Neuronal stem cell (in vitro differentiated cells): ENCODE data around the gene STK39.

ENCODE experiments used
- DNase-seq: peaks from one replicate; pipeline ENCODE4 v3.0.0-alpha.2; 2013; ENCODE audit warnings: low spot score
- H2AFZ ChIP-seq: one replicate; pipeline ENCODE4 v1.6.1; 2013; ENCODE audit warnings: mild to moderate bottlenecking, low read length, inconsistent platforms
- H2AK5ac ChIP-seq: 2 replicates; pipeline ENCODE4 v1.6.1; 2013; ENCODE audit warnings: low read depth, mild to moderate bottlenecking, inconsistent platforms, low read length, moderate library complexity, mixed read lengths
- H2BK120ac ChIP-seq: 2 replicates; pipeline ENCODE4 v1.6.1; 2013; ENCODE audit warnings: low read depth, mild to moderate bottlenecking, inconsistent platforms, low read length, moderate library complexity, mixed read lengths
- H2BK12ac ChIP-seq: one replicate; pipeline ENCODE4 v1.6.1; 2013; ENCODE audit warnings: low read length, inconsistent platforms
- H2BK15ac ChIP-seq: 2 replicates; pipeline ENCODE4 v1.6.1; 2013; ENCODE audit warnings: mild to moderate bottlenecking, low read length, inconsistent platforms, mixed read lengths
- H2BK5ac ChIP-seq: one replicate; pipeline ENCODE4 v1.6.1; 2013; ENCODE audit warnings: inconsistent platforms, mild to moderate bottlenecking, low read length, moderate library complexity
- H3K14ac ChIP-seq: one replicate; pipeline ENCODE4 v1.6.1; 2013; ENCODE audit warnings: low read length, inconsistent platforms
- H3K18ac ChIP-seq: 2 replicates; pipeline ENCODE4 v1.6.1; 2013; ENCODE audit warnings: low read length, inconsistent platforms
- H3K23ac ChIP-seq: 2 replicates; pipeline ENCODE4 v1.6.1; 2013; ENCODE audit warnings: low read depth, mild to moderate bottlenecking, mixed read lengths, low read length, inconsistent platforms; ENCODE audit not compliant: poor library complexity
- H3K27ac ChIP-seq: replicated peaks from 3 replicates; pipeline ENCODE4 v1.5.1; 2013; ENCODE audit warnings: low read length, inconsistent platforms
- H3K27me3 ChIP-seq, 3 experiments: 2 replicates each; pipeline ENCODE4 v1.6.1; 2013; ENCODE audit warnings: low read length in 3 of 3, mild to moderate bottlenecking in 2 of 3, inconsistent platforms in 1 of 3, low read depth in 1 of 3, mixed read lengths in 1 of 3, moderate library complexity in 1 of 3; ENCODE audit not compliant: control insufficient read depth in 3 of 3, insufficient read depth in 3 of 3
- H3K36me3 ChIP-seq, 2 donors: replicated peaks in 1 of 2; 2 replicates each; pipeline ENCODE4 v1.6.1; 2013; ENCODE audit warnings: low read length in 2 of 2; ENCODE audit not compliant: control insufficient read depth in 2 of 2, insufficient read depth in 2 of 2
- H3K4ac ChIP-seq: 2 replicates; pipeline ENCODE4 v1.6.1; 2013; ENCODE audit warnings: inconsistent platforms, mild to moderate bottlenecking, low read length, moderate library complexity
- H3K4me1 ChIP-seq, 2 donors: 1 replicate in 1 of 2; 2 replicates in 1 of 2; pipeline ENCODE4 v1.6.1; 2013; ENCODE audit warnings: low read length in 2 of 2, low read depth in 1 of 2; ENCODE audit not compliant: control insufficient read depth in 2 of 2, insufficient read depth in 1 of 2
- H3K4me2 ChIP-seq: one replicate; pipeline ENCODE4 v1.6.1; 2013; ENCODE audit warnings: mild to moderate bottlenecking, low read length, inconsistent platforms; ENCODE audit not compliant: insufficient read depth, poor library complexity, severe bottlenecking
- H3K4me3 ChIP-seq, 2 donors: 2 replicates each; pipeline ENCODE4 v1.5.1; 2013; ENCODE audit warnings: low read length in 2 of 2, mild to moderate bottlenecking in 2 of 2, inconsistent platforms in 1 of 2, moderate library complexity in 1 of 2
- H3K79me1 ChIP-seq: one replicate; pipeline ENCODE4 v1.6.1; 2013; ENCODE audit warnings: low read depth, mild to moderate bottlenecking, inconsistent platforms, low read length, moderate library complexity
- H3K9ac ChIP-seq: one replicate; pipeline ENCODE4 v1.6.1; 2013; ENCODE audit warnings: mild to moderate bottlenecking, low read depth, low read length, inconsistent platforms; ENCODE audit not compliant: poor library complexity
- H3K9me3 ChIP-seq, 2 donors: replicated peaks in 1 of 2; 2 replicates each; pipeline versions ENCODE3 to v1.6.1; 2013; ENCODE audit warnings: low read length in 2 of 2, mild to moderate bottlenecking in 2 of 2, inconsistent platforms in 1 of 2, low read depth in 1 of 2, mixed read lengths in 1 of 2, moderate library complexity in 1 of 2; ENCODE audit not compliant: control insufficient read depth in 2 of 2, insufficient read depth in 1 of 2
- H4K8ac ChIP-seq: one replicate; pipeline ENCODE4 v1.6.1; 2013; ENCODE audit warnings: low read depth, mild to moderate bottlenecking, inconsistent platforms, low read length, moderate library complexity
- H4K91ac ChIP-seq: one replicate; pipeline ENCODE4 v1.6.1; 2013; ENCODE audit warnings: low read length, low read depth, mild to moderate bottlenecking, inconsistent platforms; ENCODE audit not compliant: poor library complexity
- WGBS, 2 donors: extraction: QIAGEN DNeasy Blood & Tissue Kit; methylation state at CpG; one replicate each; pipeline ENCODE4 v1.1.7; 2013; ENCODE audit warnings: missing lambda C conversion rate in 2 of 2, mixed read lengths in 1 of 2; ENCODE audit not compliant: insufficient read length in 2 of 2, insufficient replicate concordance in 1 of 2; ENCODE audit errors: extremely low coverage in 2 of 2; 5-methylcytosine and 5-hydroxymethylcytosine counted together

The STK39 gene

GRCh38 chr2:168215813-168216212 is 31.6 kb downstream of the STK39 start:
- H2BK5ac ChIP-seq = no peak overlapping the region
- H3K27ac ChIP-seq = no peak overlapping the region
- no peak overlapping the region for H2AFZ ChIP-seq
- H3K79me1 ChIP-seq = no peaks in the 10 kb centered on the region
- H4K91ac ChIP-seq = no peak overlapping the region
- no peak overlapping the region for H2BK15ac ChIP-seq
- no peak overlapping the region for H2BK12ac ChIP-seq
- no peak overlapping the region for H2AK5ac ChIP-seq
- H3K4me2 ChIP-seq = no peak overlapping the region
- no peak overlapping the region for H3K4me3 ChIP-seq
- DNase-seq = no peak
- no peak overlapping the region for H3K14ac ChIP-seq
- peaks cover 0 to 9% of the 10 kb centered on the region in 2 donors for H3K36me3 ChIP-seq
- H4K8ac ChIP-seq = no peak overlapping the region
- no peak overlapping the region for H3K23ac ChIP-seq
- H3K9me3 ChIP-seq = peaks cover 0 to 5% of the 10 kb centered on the region in 2 donors
- H2BK120ac ChIP-seq = no peak overlapping the region
- no peak overlapping the region for H3K18ac ChIP-seq
- no peak overlapping the region for H3K4ac ChIP-seq
- H3K4me1 ChIP-seq = peaks cover 1 to 5% of the 10 kb centered on the region in 2 donors
- no peaks in the 10 kb centered on the region for H3K27me3 ChIP-seq
- no peak overlapping the region for H3K9ac ChIP-seq
- no CpG with 5 or more reads among the region's 1 CpG for WGBS, 2 donors

GRCh38 chr2:168212866-168213265 is 34.5 kb downstream of the STK39 start:
- DNase-seq = no peak
- H3K18ac ChIP-seq = no peak overlapping the region
- H2BK5ac ChIP-seq = no peak overlapping the region
- H3K23ac ChIP-seq = no peak overlapping the region
- H3K27me3 ChIP-seq = no peaks in the 10 kb centered on the region
- no peak overlapping the region for H2BK120ac ChIP-seq
- H3K4me1 ChIP-seq = no peaks in the 10 kb centered on the region
- no peak overlapping the region for H4K91ac ChIP-seq
- H3K9ac ChIP-seq = no peak overlapping the region
- no CpG with 5 or more reads among the region's 3 CpGs for WGBS, 2 donors
- H4K8ac ChIP-seq = no peak overlapping the region
- H3K79me1 ChIP-seq = no peaks in the 10 kb centered on the region
- H3K36me3 ChIP-seq = peaks cover 0 to 7% of the 10 kb centered on the region in 2 donors
- H3K27ac ChIP-seq = no peak overlapping the region
- no peak overlapping the region for H3K4me3 ChIP-seq
- no peak overlapping the region for H3K4ac ChIP-seq
- H2BK12ac ChIP-seq = no peak overlapping the region
- H2BK15ac ChIP-seq = no peak overlapping the region
- no peak overlapping the region for H2AFZ ChIP-seq
- H3K4me2 ChIP-seq = no peak overlapping the region
- no peak overlapping the region for H2AK5ac ChIP-seq
- no peak overlapping the region for H3K14ac ChIP-seq
- H3K9me3 ChIP-seq = peaks cover 0 to 3% of the 10 kb centered on the region in 2 donors

GRCh38 chr2:168212167-168212566 is 35.2 kb downstream of the STK39 start:
- H3K9ac ChIP-seq = no peak overlapping the region
- no peak overlapping the region for H3K23ac ChIP-seq
- H3K79me1 ChIP-seq = no peaks in the 10 kb centered on the region
- H2BK12ac ChIP-seq = no peak overlapping the region
- no peak overlapping the region for H3K4me3 ChIP-seq
- H2AFZ ChIP-seq = no peak overlapping the region
- H4K91ac ChIP-seq = no peak overlapping the region
- H3K9me3 ChIP-seq = peaks cover 0 to 3% of the 10 kb centered on the region in 2 donors
- no peak overlapping the region for H2BK5ac ChIP-seq
- H3K4me1 ChIP-seq = no peaks in the 10 kb centered on the region
- no peak overlapping the region for H3K4me2 ChIP-seq
- no peak overlapping the region for H2AK5ac ChIP-seq
- H3K18ac ChIP-seq = no peak overlapping the region
- H4K8ac ChIP-seq = no peak overlapping the region
- no peak overlapping the region for H2BK120ac ChIP-seq
- DNase-seq = no peak
- no peak overlapping the region for H3K4ac ChIP-seq
- no peak overlapping the region for H3K27ac ChIP-seq
- peaks cover 0 to 7% of the 10 kb centered on the region in 2 donors for H3K36me3 ChIP-seq
- no peaks in the 10 kb centered on the region for H3K27me3 ChIP-seq
- no peak overlapping the region for H2BK15ac ChIP-seq
- WGBS, 2 donors = no CpG with 5 or more reads among the region's 4 CpGs
- no peak overlapping the region for H3K14ac ChIP-seq

- Histone ChIP-seq H2BK15ac (no peak overlapping the region), H3K18ac (no peak overlapping the region), H2AFZ (no peak overlapping the region), H3K79me1 (no peaks in the 10 kb centered on the region), H3K4ac (no peak overlapping the region), H2BK120ac (no peak overlapping the region), H3K36me3 (peaks cover 0 to 7% of the 10 kb centered on the region in 2 donors), H3K27ac (no peak overlapping the region), H3K23ac (no peak overlapping the region), H4K8ac (no peak overlapping the region), H3K4me2 (no peak overlapping the region), H3K27me3 (no peaks in the 10 kb centered on the region), H2BK5ac (no peak overlapping the region), H3K14ac (no peak overlapping the region), H2AK5ac (no peak overlapping the region), H4K91ac (no peak overlapping the region), H3K9ac (no peak overlapping the region), H3K4me3 (no peak overlapping the region), H2BK12ac (no peak overlapping the region), H3K4me1 (no peaks in the 10 kb centered on the region), H3K9me3 (peaks cover 0 to 7% of the 10 kb centered on the region in 2 donors)
- WGBS, 2 donors = no CpG with 5 or more reads among the region's 5 CpGs
- DNase-seq = no peak
These were observed 35.7 kb downstream of the STK39 start for GRCh38 chr2:168211664-168212163.
